ENCODE measurements around the gene TSNAXIP1.

GRCh38 chr16:67767953-67768352, 38.7 kb upstream of the TSNAXIP1 start:
- TF ChIP-seq, protein P1, sequence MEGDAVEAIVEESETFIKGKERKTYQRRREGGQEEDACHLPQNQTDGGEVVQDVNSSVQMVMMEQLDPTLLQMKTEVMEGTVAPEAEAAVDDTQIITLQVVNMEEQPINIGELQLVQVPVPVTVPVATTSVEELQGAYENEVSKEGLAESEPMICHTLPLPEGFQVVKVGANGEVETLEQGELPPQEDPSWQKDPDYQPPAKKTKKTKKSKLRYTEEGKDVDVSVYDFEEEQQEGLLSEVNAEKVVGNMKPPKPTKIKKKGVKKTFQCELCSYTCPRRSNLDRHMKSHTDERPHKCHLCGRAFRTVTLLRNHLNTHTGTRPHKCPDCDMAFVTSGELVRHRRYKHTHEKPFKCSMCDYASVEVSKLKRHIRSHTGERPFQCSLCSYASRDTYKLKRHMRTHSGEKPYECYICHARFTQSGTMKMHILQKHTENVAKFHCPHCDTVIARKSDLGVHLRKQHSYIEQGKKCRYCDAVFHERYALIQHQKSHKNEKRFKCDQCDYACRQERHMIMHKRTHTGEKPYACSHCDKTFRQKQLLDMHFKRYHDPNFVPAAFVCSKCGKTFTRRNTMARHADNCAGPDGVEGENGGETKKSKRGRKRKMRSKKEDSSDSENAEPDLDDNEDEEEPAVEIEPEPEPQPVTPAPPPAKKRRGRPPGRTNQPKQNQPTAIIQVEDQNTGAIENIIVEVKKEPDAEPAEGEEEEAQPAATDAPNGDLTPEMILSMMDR (IDR thresholded peaks at IDR 0.05) = no peak
- no peak for TF ChIP-seq POLR2A (IDR thresholded peaks at IDR 0.05)
